Ishikawa (cell line): ENCODE results near the gene GGACT.

Source experiments
- NFIC ChIP-seq: IDR thresholded peaks from 2 replicates; pipeline ENCODE4 v1.6.1; 2012
- REST ChIP-seq: IDR thresholded peaks from 2 replicates; pipeline ENCODE4 v1.6.1; 2012; ENCODE audit warnings: low read depth, mild to moderate bottlenecking
- TAF1 ChIP-seq: IDR thresholded peaks from 2 replicates; pipeline ENCODE4 v1.6.1; 2012; ENCODE audit warnings: low read depth, mild to moderate bottlenecking
- USF1 ChIP-seq: IDR thresholded peaks from 2 replicates; pipeline ENCODE4 v1.6.1; 2012
- YY1 ChIP-seq: IDR thresholded peaks from 2 replicates; pipeline ENCODE4 v1.6.1; 2012; ENCODE audit warnings: low read depth

- TF ChIP-seq USF1 = no peak
- no peak for TF ChIP-seq NFIC
- TF ChIP-seq REST = no peak
- no peak for TF ChIP-seq YY1
- TF ChIP-seq TAF1 = no peak
Measured at GRCh38 chr13:100545684-100546061, 42.9 kb downstream of the GGACT start.
